Measurements from ENCODE around the gene YJU2.

DNA sequence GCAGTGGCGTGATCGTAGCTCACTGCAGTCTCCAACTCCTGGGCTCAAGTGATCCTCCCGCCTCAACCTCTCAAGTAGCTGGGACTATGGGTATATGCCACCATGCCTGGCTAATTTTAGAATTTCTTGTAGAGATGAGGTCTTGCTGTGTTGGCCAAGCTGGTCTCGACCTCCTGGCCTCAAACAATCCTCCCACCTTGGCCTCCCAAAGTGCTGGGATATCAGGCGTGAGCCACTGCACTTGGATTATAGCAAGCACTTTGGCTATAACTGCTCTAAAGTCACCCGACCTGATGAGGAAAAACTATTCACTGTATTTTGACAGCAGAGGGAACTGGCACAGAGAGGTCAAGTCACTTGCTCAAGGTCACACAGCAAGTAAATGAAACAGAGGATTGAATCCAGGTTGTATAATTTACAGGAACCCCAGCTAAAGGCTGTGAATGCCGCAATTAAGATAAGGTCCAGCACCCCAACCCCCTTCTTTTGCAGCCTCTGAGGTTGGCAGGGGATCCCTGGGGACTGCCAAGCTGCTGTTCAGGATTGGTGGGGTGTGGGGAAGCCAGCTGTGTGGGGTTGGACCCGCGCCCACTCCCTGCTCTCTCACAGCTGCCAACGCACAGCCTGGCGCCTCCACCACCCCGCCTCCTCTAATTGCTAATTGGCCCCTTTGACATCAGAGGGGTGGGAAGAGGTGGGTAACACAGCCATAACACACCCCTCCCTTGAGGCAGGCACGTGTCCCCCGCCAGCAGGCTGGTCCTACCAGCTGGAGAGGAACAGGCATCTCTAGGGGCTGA is 49.3 kb downstream of the YJU2 start:
- TF ChIP-seq POLR2A (IDR thresholded peaks at IDR 0.05; ENCODE audit: low read length), result no peak
- no peak for TF ChIP-seq GATA1 (IDR thresholded peaks at IDR 0.05; ENCODE audit: low read depth, low read length)
